HepG2 (cell line): ENCODE measurements around the gene CAPS. TPM values are rescaled to one million over a fixed set of nuclear protein-coding genes. Genes with fewer than 3 reads are reported as not detected.
A peak's percentile ranks its signal among the peaks of the same experiment; 100 is the strongest.

ENCODE experiments used
- ATAC-seq: fragments of 200-7000 bp; cut with Tn5 transposase; 3 replicates; pipeline ENCODE4 v1.9.1; 2020; ENCODE audit warnings: mild to moderate bottlenecking, moderate library complexity
- BruUV-seq: library from RNA; stranded (reverse); fragments of 400-500 nt; replicated peaks from 2 replicates; lab custom pipeline; 2021; lab: Mats Ljungman, UMichigan
- CTCF ChIA-PET: fragments of 300-600 bp; formaldehyde crosslinking; extraction: SDS; loops from one replicate; lab custom pipeline; 2021; ENCODE audit warnings: low total read pairs, inconsistent platforms, low intra/inter-chr PET ratio; lab: Yijun Ruan, JAX
- POLR2A ChIA-PET: fragments of 350-600 bp; sonication (Branson Sonifier 250); formaldehyde crosslinking; loops from one replicate; lab custom pipeline; 2020; ENCODE audit warnings: antibody characterized with exemption, inconsistent platforms; lab: Yijun Ruan, JAX
- DNase-seq: peaks from one replicate; pipeline ENCODE4 v3.0.0-alpha.2; 2015; ENCODE audit warnings: low spot score
- FAIRE-seq: peaks from 3 replicates; lab custom pipeline; 2011; peaks lifted over from hg19 to GRCh38; lab: Jason Lieb, UNC
- H2AFZ ChIP-seq: one replicate; pipeline ENCODE4 v1.6.1; 2011; ENCODE audit warnings: low read length, inconsistent platforms
- H3K27ac ChIP-seq: fragments of 300-600 bp; 3 replicates; pipeline ENCODE4 v1.8.0; 2011; ENCODE audit warnings: mixed run types, mild to moderate bottlenecking, mixed read lengths, low read length, inconsistent platforms; ENCODE audit not compliant: insufficient read depth; ENCODE audit errors: extremely low read length
- H3K27me3 ChIP-seq, 2 experiments: fragments of 200-600 bp in 1 of 2; 2 replicates in 1 of 2; 3 replicates in 1 of 2; pipeline versions ENCODE4 v1.6.0 to v1.8.0; 2011; ENCODE audit warnings: low read length in 2 of 2, mild to moderate bottlenecking in 2 of 2, moderate library complexity in 2 of 2, inconsistent platforms in 1 of 2; ENCODE audit not compliant: insufficient read depth in 2 of 2, control insufficient read depth in 1 of 2
- H3K36me3 ChIP-seq, 2 experiments: fragments of 200-600 bp in 1 of 2; replicated peaks in 1 of 2; 2 replicates in 1 of 2; 3 replicates in 1 of 2; pipeline versions ENCODE4 v1.5.1 to v1.8.0; 2011; ENCODE audit warnings: low read length in 2 of 2, inconsistent platforms in 1 of 2; ENCODE audit not compliant: insufficient read depth in 2 of 2, control insufficient read depth in 1 of 2
- H3K4me1 ChIP-seq: 2 replicates; pipeline ENCODE4 v1.5.1; 2012; ENCODE audit warnings: low read length, inconsistent platforms; ENCODE audit not compliant: insufficient read depth
- H3K4me2 ChIP-seq: 2 replicates; pipeline ENCODE4 v1.6.0; 2011; ENCODE audit warnings: low read depth, low read length, inconsistent platforms
- H3K4me3 ChIP-seq, 3 experiments: fragments of 200-600 bp in 1 of 3; sonication (generic), shearing (Covaris generic) in 1 of 3; replicated peaks in 1 of 3; 2 replicates each; pipeline ENCODE4 v1.5.1; 2011 to 2016; ENCODE audit warnings: low read length in 3 of 3, inconsistent platforms in 2 of 3, low read depth in 2 of 3, mild to moderate bottlenecking in 2 of 3, control low read depth in 1 of 3, mixed read lengths in 1 of 3; ENCODE audit not compliant: insufficient read depth in 1 of 3
- H3K79me2 ChIP-seq: one replicate; pipeline ENCODE4 v1.6.1; 2011; ENCODE audit warnings: low read length, inconsistent platforms; ENCODE audit not compliant: insufficient read depth
- H3K9ac ChIP-seq: 2 replicates; pipeline ENCODE4 v1.6.0; 2011; ENCODE audit warnings: mild to moderate bottlenecking, low read depth, low read length, inconsistent platforms; ENCODE audit not compliant: insufficient read depth
- H3K9me3 ChIP-seq: 2 replicates; pipeline ENCODE4 v1.5.1; 2012; ENCODE audit warnings: mild to moderate bottlenecking, low read length
- H4K20me1 ChIP-seq: 2 replicates; pipeline ENCODE4 v1.6.0; 2011; ENCODE audit warnings: inconsistent platforms, mild to moderate bottlenecking, low read length, moderate library complexity; ENCODE audit not compliant: insufficient read depth
- ARID2 ChIP-seq: sonication (generic); formaldehyde crosslinking; IDR thresholded peaks from 2 replicates; pipeline ENCODE4 v1.8.1; 2022; ENCODE audit warnings: mild to moderate bottlenecking, missing genetic modification reagents, borderline replicate concordance
- HOXA3 ChIP-seq: sonication (generic); formaldehyde crosslinking; IDR thresholded peaks from 2 replicates; pipeline ENCODE4 v1.5.0; 2020; ENCODE audit warnings: missing genetic modification reagents
- KDM3A ChIP-seq: IDR thresholded peaks from 2 replicates; pipeline ENCODE4 v1.6.1; 2018; ENCODE audit warnings: low read depth, missing compliant biosample characterization
- KLF12 ChIP-seq: sonication (generic); formaldehyde crosslinking; IDR thresholded peaks from 2 replicates; pipeline ENCODE4 v1.4.0; 2020; ENCODE audit warnings: missing genetic modification reagents, borderline replicate concordance
- MAFG ChIP-seq: sonication (generic); formaldehyde crosslinking; IDR thresholded peaks from 2 replicates; pipeline ENCODE4 v1.5.1; 2020; ENCODE audit warnings: mild to moderate bottlenecking, missing genetic modification reagents
- MAFK ChIP-seq, 2 experiments: IDR thresholded peaks in 1 of 2; conservative IDR thresholded peaks in 1 of 2; 2 replicates each; pipeline ENCODE4 v1.6.1; 2011; ENCODE audit warnings: improper control_type of control experiment in 2 of 2, low read length in 2 of 2
- RNF2 ChIP-seq: fragments of 450-650 bp; conservative IDR thresholded peaks from 2 replicates; pipeline ENCODE4 v1.6.1; 2016; ENCODE audit warnings: low read depth
- SKIL ChIP-seq: sonication (generic); formaldehyde crosslinking; IDR thresholded peaks from 2 replicates; pipeline ENCODE4 v1.8.0; 2022; ENCODE audit warnings: missing genetic modification reagents, mild to moderate bottlenecking, moderate library complexity, borderline replicate concordance
- ZBTB46 ChIP-seq: sonication (generic); formaldehyde crosslinking; IDR thresholded peaks from 2 replicates; pipeline ENCODE4 v1.4.0; 2020; ENCODE audit warnings: mild to moderate bottlenecking, missing genetic modification reagents, borderline replicate concordance
- ZNF496 ChIP-seq: sonication (generic); formaldehyde crosslinking; IDR thresholded peaks from 2 replicates; pipeline ENCODE4 v1.8.1; 2023; ENCODE audit warnings: mild to moderate bottlenecking, moderate library complexity, missing genetic modification reagents; ENCODE audit not compliant: insufficient replicate concordance
- whole genome bisulfite sequencing: methylation state at CpG from one replicate; pipeline ENCODE4 v1.1.6; 2017; ENCODE audit warnings: low lambda C conversion rate; 5-methylcytosine and 5-hydroxymethylcytosine counted together
- in situ Hi-C: cut with HindIII; loops from 2 replicates; pipeline ENCODE4 v1.10.0; 2017; ENCODE audit warnings: low pct_unique_long_range_greater_than_20kb; ENCODE audit not compliant: extremely low pct_ligation_motif_present
- intact Hi-C: fragments of 100-400 bp; cut with micrococcal nuclease; formaldehyde crosslinking; loops from one replicate; pipeline ENCODE4 v1.10.0; 2022; ENCODE audit not compliant: unreplicated experiment
- polyA plus RNA-seq, 8 experiments: library from polyadenylated mRNA; depleted of rRNA in 3 of 8; stranded (reverse) in 7 of 8; unstranded in 1 of 8; fragments of >200 nt; fragmentation: Illumina TruSeq in 4 of 8; extraction: Trizol in 4 of 8; gene quantifications; 2 replicates each; pipeline versions ENCODE4 v1.2.1 to v1.2.3, GENCODE V29; 2011 to 2016; ENCODE audit warnings: low read depth in 4 of 8, missing spikeins in 1 of 8, mixed read lengths in 1 of 8; ENCODE audit not compliant: insufficient read depth in 1 of 8
- total RNA-seq, 5 experiments: library from RNA; depleted of rRNA; stranded (reverse); fragments of >200 nt; fragmentation: Illumina TruSeq; extraction: Trizol; gene quantifications; 2 replicates each; pipeline ENCODE4 v1.2.3, GENCODE V29; 2016; ENCODE audit warnings: low read depth in 1 of 5
- TF ChIP-seq, protein P1 (sequence below): sonication (generic); formaldehyde crosslinking; conservative IDR thresholded peaks from 2 replicates; pipeline ENCODE4 v1.8.0; 2022; ENCODE audit warnings: mild to moderate bottlenecking, moderate library complexity, missing genetic modification reagents
- TF ChIP-seq, protein P2 (sequence below): sonication (generic); formaldehyde crosslinking; IDR thresholded peaks from 2 replicates; pipeline ENCODE4 v1.9.0; 2022; ENCODE audit warnings: low read depth, missing genetic modification reagents

CAPS gene
- total and polyA plus RNA-seq, 2 of the 13 experiments (the other 11 are each of a cell fraction or from before 2014, with no cell fraction given): 3.1 TPM

GRCh38 chr19:5880196-5880595 lies 33.9 kb upstream of the CAPS start (continued):
- no peak for TF ChIP-seq SKIL (CRISPR knock-in tag)
- TF ChIP-seq KLF12 (CRISPR knock-in tag): 0 out of 2 replicates have a peak, but pooled peaks have one; percentile 3

DNA sequence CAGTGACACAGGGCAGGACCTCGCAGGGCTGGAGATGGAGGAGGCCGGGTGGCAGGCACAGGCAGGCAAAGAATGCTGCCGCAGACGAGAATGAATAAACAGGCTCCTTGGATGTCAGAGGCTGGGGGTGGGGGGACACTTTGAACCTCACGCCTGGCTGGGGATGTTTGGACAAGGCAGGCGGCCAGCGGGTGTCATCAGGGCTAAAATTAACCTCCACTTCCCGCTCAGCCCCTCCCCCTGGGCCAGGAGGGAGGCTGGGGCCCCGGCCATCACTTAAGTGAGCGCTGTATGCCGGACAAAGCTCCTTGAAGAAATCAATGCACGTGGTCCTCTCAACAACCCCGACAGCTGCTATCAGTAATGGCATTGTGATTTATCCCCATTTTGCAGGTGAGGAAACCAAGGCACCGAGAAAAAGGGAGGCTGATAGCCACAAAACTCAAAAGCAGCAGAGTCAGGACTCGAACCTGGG lies 33.4 kb upstream of the CAPS start:
- Histone ChIP-seq H3K4me3 (peak overlapping the region in 1 of 3 experiments; percentile 22; a peak in 1 of 6 replicates), H3K36me3 (no peaks in the 10 kb centered on the region), H3K9me3 (no peaks in the 10 kb centered on the region), H4K20me1 (no peaks in the 10 kb centered on the region), H3K9ac (peak overlapping the region; percentile 68), H3K27me3 (no peaks in the 10 kb centered on the region), H3K79me2 (no peaks in the 10 kb centered on the region), H3K4me1 (peaks cover 87% of the 10 kb centered on the region), H3K27ac (peak overlapping the region; percentile 84), H3K4me2 (peak overlapping the region; percentile 59), H2AFZ (no peak overlapping the region)
- in situ Hi-C loops (no loop called here), intact Hi-C loops (no loop called here)
- FAIRE-seq (peak; percentile 21), ATAC-seq (peak; percentile 89), DNase-seq (peak; percentile 90)
- 5% methylated on average over 12 of the region's 15 CpGs for WGBS
- TSS peak; percentile 80 for BruUV-seq
- POLR2A ChIA-PET: interaction anchor here (0.8 to 3.1 kb wide), 8 partner anchors 9 to 161 kb away, joined by 3 to 37 read pairs (median 6); partner anchors contain the start of genes CATSPERD, FUT5, FUT6 and LONP1
- CTCF ChIA-PET: no interaction called here
- TF ChIP-seq, protein P1, sequence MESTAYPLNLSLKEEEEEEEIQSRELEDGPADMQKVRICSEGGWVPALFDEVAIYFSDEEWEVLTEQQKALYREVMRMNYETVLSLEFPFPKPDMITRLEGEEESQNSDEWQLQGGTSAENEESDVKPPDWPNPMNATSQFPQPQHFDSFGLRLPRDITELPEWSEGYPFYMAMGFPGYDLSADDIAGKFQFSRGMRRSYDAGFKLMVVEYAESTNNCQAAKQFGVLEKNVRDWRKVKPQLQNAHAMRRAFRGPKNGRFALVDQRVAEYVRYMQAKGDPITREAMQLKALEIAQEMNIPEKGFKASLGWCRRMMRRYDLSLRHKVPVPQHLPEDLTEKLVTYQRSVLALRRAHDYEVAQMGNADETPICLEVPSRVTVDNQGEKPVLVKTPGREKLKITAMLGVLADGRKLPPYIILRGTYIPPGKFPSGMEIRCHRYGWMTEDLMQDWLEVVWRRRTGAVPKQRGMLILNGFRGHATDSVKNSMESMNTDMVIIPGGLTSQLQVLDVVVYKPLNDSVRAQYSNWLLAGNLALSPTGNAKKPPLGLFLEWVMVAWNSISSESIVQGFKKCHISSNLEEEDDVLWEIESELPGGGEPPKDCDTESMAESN (CRISPR knock-in tag): no peak; the same call in 1 of the 2 replicates
- TF ChIP-seq ZNF496: no peak
- TF ChIP-seq MAFK (conservative IDR thresholded peaks at IDR 0.05 in 1 of 2, IDR thresholded peaks at IDR 0.05 in 1 of 2; ENCODE audit: low read length in 2 of 2): no peak
- no peak for TF ChIP-seq ARID2 (CRISPR knock-in tag)
- TF ChIP-seq HOXA3 (CRISPR knock-in tag): peak; percentile 89
- no peak for TF ChIP-seq MAFG
- TF ChIP-seq, protein P2, sequence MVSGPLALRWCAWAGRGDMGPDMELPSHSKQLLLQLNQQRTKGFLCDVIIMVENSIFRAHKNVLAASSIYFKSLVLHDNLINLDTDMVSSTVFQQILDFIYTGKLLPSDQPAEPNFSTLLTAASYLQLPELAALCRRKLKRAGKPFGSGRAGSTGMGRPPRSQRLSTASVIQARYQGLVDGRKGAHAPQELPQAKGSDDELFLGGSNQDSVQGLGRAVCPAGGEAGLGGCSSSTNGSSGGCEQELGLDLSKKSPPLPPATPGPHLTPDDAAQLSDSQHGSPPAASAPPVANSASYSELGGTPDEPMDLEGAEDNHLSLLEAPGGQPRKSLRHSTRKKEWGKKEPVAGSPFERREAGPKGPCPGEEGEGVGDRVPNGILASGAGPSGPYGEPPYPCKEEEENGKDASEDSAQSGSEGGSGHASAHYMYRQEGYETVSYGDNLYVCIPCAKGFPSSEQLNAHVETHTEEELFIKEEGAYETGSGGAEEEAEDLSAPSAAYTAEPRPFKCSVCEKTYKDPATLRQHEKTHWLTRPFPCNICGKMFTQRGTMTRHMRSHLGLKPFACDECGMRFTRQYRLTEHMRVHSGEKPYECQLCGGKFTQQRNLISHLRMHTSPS (CRISPR knock-in tag): peak; percentile 73; the same call in 1 of the 2 replicates
- TF ChIP-seq KDM3A: no peak
- TF ChIP-seq KLF12 (CRISPR knock-in tag): no peak
- TF ChIP-seq ZBTB46 (CRISPR knock-in tag): no peak
- TF ChIP-seq RNF2: 0 out of 2 replicates have a peak, but pooled peaks have one; percentile 29
